ENCODE data around the gene ST6GALNAC6.
"Not testable (repeated sequence)": the region's sequence is repeated elsewhere in the genome, so short reads cannot be mapped to it uniquely, and the experiment has no call there.

The ST6GALNAC6 gene

GRCh38 chr9:127887792-127888191 lies 11.6 kb downstream of the ST6GALNAC6 start:
- DNase-seq: no peak

- no peak for DNase-seq
These were observed 12.9 kb downstream of the ST6GALNAC6 start for GRCh38 chr9:127886401-127886972.

GRCh38 chr9:127885508-127886281 lies 13.7 kb downstream of the ST6GALNAC6 start:
- DNase-seq: no peak

- no peak for DNase-seq
These were observed 14.4 kb downstream of the ST6GALNAC6 start for GRCh38 chr9:127884976-127885490.

- DNase-seq: no peak
These were observed 14.9 kb downstream of the ST6GALNAC6 start for GRCh38 chr9:127884427-127884911.

- DNase-seq: no peak
These were observed 15.4 kb downstream of the ST6GALNAC6 start for GRCh38 chr9:127883959-127884358.

GRCh38 chr9:127881715-127882114 lies 17.7 kb downstream of the ST6GALNAC6 start:
- DNase-seq: not testable (repeated sequence)

- no peak for DNase-seq
These were observed 19.3 kb downstream of the ST6GALNAC6 start for GRCh38 chr9:127880143-127880542.

GRCh38 chr9:127878652-127879390 lies 20.6 kb downstream of the ST6GALNAC6 start:
- no peak for DNase-seq

GRCh38 chr9:127878001-127878651 lies 21.3 kb downstream of the ST6GALNAC6 start:
- no peak for DNase-seq

GRCh38 chr9:127877566-127877998 lies 21.8 kb downstream of the ST6GALNAC6 start, which contains the start of gene AK1:
TSS of gene AK1 (minus strand) at chr9:127877675. CDS start at chr9:127874617, 3,058 bp downstream.
- DNase-seq: no peak

GRCh38 chr9:127876764-127877562 lies 22.4 kb downstream of the ST6GALNAC6 start:
- DNase-seq: no peak

- no peak for DNase-seq
These were observed 23.2 kb downstream of the ST6GALNAC6 start for GRCh38 chr9:127876026-127876763.

- DNase-seq: no peak
These were observed 24.0 kb downstream of the ST6GALNAC6 start for GRCh38 chr9:127875306-127875966.

- no peak for DNase-seq
These were observed 24.8 kb downstream of the ST6GALNAC6 start for GRCh38 chr9:127874301-127875221.

- no peak for DNase-seq
These were observed 25.5 kb downstream of the ST6GALNAC6 start for GRCh38 chr9:127873886-127874285.

GRCh38 chr9:127873223-127873691 lies 26.1 kb downstream of the ST6GALNAC6 start:
- no peak for DNase-seq

GRCh38 chr9:127872369-127873222 lies 26.8 kb downstream of the ST6GALNAC6 start:
- no peak for DNase-seq

Measured in activated CD4-positive, alpha-beta T cell treated with anti-CD3 and anti-CD28 coated beads, Interleukin-2, amount 50 U/mL, for 16 hours (primary cell).